ENCODE results near the gene NRDC. TPM values are rescaled to one million over a fixed set of nuclear protein-coding genes. Genes with fewer than 3 reads are reported as not detected.

Gene NRDC
- polyA plus RNA-seq, 3 donors: 51.4 to 82.0 (median 70.0) TPM

DNA sequence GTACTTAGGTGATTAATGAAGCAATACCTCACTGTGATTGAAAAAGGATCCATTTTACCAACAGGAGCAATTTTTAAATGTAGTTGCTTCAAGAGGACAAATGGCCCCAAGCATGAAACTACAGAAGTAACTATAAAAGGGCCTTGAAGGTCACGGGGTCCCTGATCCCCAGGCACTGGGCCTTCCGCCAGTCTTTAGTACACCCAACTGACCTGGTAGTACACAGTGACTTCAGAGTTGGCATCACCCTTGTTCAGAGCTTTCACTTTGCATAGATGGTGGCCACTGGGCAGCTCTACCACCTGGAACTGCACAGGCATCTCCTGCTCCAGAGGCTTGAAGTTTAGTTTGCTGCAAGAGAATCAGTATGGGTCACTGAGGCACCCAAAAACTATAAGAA, 84.3 kb downstream of the NRDC start:
- no peak overlapping the region for H3K27ac ChIP-seq (ENCODE audit: low read depth, low read length)
- 96% methylated on average over 2 of the region's 2 CpGs for WGBS, 3 donors

DNA sequence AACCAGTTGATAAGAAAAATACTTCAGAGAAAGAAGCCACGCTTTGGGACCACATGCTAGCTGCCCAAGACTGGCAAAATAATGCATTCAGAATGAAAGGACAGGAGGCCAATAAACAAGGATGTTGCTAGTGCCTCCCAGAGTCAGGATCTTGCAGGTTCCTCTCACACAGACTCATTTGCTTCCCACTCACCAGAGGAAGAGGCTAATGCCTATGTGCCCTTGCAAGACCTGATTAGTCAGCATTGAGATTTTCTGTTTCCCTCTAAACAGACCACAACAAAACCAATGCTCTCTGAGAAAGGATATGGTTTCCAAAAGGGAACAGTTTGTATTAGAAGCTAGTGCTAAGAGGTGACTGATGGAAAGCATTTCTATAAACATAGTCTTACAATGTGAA, 85.7 kb downstream of the NRDC start:
- 79 to 90% (median 84%) methylated on average over 1 of the region's 1 CpG for WGBS, 3 donors
- no peak overlapping the region for H3K27ac ChIP-seq (ENCODE audit: low read depth, low read length)

DNA sequence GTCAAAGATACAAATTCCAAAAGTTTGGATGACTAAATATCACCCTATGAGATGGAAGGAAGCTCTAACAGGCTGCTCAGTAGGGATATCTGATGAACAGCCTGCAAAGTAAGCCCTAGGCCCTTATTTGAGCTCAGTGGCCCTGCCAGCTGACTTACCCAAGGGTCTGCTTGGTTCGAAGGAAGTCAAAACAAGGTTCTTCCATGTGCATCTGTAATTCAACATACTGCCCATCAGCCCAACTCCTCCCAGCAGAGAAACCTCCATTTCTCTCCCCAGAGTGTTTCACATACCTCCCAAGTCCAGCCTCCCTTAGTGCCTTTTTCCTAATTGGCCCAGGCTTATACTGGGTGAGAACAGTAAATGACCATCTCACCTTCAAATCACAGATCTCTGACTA, 86.6 kb downstream of the NRDC start:
- H3K27ac ChIP-seq (ENCODE audit: low read depth, low read length): no peak overlapping the region
- 90 to 100% (median 95%) methylated on average over 1 of the region's 1 CpG for WGBS, 3 donors

DNA sequence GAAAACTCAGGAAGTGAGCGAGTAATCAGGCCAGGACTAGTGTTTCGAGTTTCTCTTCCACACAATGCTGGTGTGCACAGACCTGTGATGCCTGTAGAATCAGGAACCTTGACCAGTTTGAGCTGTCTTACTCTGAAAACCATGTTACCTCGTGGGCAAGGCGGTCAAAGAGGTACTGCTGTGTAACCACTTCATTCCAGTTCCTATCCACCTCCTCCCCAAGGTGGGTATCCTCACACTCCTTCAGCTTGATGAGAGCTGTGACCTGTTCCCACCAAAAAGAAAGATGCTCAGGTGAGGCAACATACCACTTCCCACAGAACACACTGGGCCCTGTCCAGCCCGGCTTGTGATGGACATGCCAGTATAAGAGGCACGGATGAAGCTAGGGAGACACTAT, 88.1 kb downstream of the NRDC start:
- 91 to 93% (median 93%) methylated on average over 6 of the region's 6 CpGs for WGBS, 3 donors
- H3K27ac ChIP-seq (ENCODE audit: low read depth, low read length): no peak overlapping the region

DNA sequence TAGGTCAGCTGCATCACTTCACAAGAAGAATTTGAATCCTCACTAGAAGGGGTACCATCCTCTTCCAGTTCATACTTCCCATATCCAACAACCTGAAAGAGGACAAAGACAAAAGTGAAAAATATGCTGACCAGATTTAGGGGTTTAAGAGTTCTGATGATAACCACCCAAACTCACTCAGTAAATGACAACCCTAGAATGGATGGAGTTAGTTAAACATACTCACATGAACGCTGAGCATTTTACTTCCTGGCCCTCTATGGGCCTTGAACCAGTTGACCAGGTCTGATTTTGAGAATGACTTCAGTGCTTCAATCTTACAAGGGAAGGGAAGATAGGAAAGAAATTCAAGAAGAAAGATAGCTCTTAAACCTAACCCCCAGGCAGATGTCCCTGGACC, 89.2 kb downstream of the NRDC start:
- 79 to 98% (median 86%) methylated on average over 1 of the region's 1 CpG for WGBS, 3 donors
- H3K27ac ChIP-seq (ENCODE audit: low read depth, low read length): no peak overlapping the region

DNA sequence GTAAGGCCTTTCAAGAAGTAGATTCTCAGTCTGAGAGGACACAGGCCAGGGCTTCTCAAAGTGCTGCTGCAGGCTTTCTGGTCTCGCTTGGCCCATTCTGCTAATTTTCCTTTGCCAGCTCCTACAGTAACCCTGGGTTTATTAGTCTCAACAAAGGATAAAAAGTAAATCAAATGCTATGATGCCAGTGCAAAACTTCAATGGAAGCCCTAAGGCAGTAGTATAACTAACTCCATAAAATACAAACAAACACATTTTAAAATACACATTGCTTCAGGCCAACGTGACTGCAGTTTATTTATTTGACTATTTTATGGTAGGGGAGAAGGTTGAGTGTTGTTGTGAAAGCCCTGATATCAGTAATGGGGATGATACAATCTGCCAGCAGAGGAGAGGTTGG, 89.6 kb downstream of the NRDC start:
- no peak overlapping the region for H3K27ac ChIP-seq (ENCODE audit: low read depth, low read length)
- WGBS, 3 donors: 68 to 81% (median 73%) methylated on average over 2 of the region's 2 CpGs

DNA sequence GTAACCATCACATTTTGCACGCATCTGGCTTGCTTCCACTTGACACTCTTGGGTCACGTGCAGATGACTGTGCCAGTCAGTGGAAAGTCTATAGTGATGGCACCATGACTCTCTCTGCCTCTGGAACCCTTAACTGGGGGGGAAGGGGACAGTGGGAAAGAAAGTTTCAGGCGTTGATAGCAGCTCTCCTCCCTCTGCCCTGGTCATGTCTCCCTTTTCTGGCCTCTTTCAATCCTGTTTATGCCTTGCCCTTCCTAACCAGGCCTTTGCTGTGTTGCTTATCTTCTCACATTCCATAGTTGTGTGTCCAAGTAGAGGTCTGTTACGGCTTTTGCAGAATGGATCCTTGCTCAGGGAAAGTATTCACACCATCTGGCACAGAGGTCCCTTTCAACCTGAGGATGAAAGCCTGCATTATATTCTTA, 93.5 kb downstream of the NRDC start:
- 82 to 87% (median 85%) methylated on average over 4 of the region's 4 CpGs for WGBS, 3 donors
- no peak overlapping the region for H3K27ac ChIP-seq (ENCODE audit: low read depth, low read length)

DNA sequence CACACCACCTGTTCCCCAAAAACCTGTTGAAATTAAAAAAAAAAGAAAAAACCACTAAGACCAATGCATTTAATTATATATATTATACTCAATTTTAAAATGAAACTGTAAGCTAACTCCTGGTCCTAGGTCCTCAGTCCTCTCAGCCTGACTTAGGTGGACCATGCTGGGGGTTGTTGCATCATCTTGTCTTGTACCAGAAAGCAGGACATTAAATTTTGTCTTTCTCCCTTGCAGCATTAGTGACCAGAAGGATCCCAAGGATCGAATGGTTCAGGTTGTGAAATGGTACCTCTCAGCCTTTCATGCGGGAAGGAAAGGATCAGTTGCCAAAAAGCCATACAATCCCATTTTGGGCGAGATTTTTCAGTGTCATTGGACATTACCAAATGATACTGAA, 97.6 kb downstream of the NRDC start:
- H3K27ac ChIP-seq (ENCODE audit: low read depth, low read length): no peak overlapping the region
- WGBS, 3 donors: 95 to 97% (median 95%) methylated on average over 3 of the region's 3 CpGs

DNA sequence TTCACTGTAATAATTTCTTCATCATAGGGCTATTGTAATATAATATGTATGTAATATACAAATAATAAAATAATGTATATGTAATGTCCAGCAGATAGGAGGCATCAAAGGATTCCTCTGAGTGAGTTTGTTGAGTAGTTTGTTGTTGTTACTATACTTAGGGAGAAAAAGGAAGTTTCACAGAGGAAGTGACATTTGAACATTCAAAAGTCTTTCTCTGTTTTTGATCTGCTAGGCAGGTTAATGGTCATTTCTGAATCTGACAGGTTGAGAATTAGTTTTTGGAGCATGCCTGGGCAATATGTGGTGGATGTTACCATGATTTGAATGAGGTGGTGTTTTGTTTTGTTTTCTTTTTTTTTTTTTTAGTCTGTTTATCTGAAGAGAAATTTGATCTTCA, 102.1 kb downstream of the NRDC start:
- no peak overlapping the region for H3K27ac ChIP-seq (ENCODE audit: low read depth, low read length)

DNA sequence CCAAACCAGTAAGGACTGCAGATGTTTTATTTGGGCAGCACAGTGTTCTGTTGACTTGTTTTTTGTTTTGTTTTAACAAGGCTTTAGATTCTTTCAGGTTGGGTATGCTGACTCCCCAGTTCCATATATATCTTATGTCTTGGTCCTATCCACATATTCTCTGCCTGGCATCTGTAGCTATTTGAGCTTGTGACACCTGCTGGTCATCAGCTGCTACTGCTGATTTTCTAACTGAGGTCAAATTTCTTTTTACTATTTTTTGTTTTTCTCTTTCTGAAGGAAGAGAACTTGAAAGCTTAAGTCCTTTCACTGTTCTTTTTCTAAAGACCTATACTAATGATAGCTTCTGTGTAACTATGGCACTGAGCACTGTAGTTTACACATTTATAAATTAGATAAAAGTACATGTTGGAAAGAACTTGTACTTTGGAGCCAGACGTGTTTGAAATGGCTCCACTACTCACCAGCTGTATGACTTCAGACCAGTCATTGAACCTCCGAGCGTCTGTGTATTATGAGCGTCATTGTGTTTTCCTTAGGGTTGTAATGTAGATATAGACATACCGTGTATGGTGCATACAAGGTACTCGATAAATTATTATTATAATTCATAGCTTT, 109.4 kb downstream of the NRDC start:
- 61 to 82% (median 74%) methylated on average over 6 of the region's 6 CpGs for WGBS, 3 donors
- no peak overlapping the region for H3K27ac ChIP-seq (ENCODE audit: low read depth, low read length)

DNA sequence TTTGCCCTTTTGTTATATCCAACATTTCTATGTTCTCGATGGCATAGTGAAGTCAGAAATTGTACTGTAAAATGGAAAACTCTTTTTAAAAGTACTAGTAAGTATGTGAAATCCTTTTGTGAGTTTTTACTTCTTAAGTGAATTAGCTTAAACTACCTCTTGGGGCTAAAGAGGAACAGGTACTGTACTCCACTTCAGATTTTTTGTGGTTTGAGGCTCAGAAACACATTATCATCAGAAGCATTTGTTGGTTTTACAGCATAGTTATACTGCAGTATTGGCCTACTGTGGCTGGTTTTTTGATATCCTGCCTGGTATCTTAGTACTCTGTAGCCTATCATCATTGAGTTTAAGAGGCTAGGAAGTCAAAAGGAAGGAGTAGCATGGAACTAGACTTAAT, 117.2 kb downstream of the NRDC start:
- H3K27ac ChIP-seq (ENCODE audit: low read depth, low read length): no peak overlapping the region
- 92 to 95% (median 94%) methylated on average over 1 of the region's 1 CpG for WGBS, 3 donors

DNA sequence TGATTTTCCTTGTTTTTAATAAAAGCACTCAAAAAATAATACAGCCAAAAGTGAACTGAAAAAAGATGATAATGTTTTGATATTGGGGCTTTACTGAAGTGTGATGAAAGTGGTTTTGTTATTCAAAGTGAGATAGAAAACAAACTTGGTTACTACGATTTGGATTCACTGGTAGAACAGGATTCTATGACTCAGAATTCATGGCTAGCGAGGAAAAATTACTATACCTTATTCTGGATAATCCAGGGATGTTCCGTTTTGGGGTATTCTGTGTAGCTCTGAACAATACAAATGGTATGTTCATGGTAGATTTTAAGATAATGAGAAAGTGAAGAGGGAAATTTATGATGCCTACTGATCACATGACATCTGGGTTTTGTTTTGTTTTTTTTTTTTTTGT, 117.7 kb downstream of the NRDC start:
- 90 to 95% (median 92%) methylated on average over 3 of the region's 3 CpGs for WGBS, 3 donors
- no peak overlapping the region for H3K27ac ChIP-seq (ENCODE audit: low read depth, low read length)

DNA sequence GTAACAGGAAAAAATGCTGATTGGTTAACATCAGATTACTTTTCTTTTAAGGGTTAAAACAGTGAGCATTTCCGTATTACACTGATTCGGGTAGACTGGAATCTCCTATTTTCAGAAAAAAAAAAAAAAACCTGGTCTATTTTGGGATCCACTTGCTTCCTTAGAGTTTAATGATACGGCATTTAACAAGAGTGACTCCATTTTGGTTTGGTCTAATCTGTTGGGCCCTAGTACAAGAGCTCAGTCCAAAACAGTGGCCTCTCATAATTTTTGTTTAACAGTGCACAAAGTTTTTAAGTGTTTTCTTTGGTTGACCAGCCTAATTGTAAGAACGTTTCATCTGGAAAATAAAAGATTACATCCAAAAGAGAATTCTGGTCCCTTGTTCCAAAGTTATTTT, 120.2 kb downstream of the NRDC start:
- H3K27ac ChIP-seq (ENCODE audit: low read depth, low read length): no peak overlapping the region

DNA sequence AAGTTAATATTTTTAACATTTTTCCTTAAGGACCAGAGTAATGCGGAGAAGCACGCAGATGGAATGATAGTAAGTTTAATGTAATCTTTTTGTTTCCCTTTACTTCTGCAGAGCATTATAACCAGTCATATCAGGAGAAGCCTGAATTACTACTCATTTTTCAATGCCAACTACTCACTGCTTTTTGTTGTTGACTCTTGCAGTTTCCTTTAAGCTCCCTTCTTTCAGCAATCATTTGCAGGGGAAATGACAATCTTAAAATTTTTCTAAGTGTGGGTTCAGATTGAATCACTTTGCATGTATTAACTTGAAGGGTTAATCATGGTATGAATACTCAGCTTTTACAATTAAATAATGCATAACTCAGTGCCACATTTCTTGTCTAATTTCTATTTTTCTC, 122.2 kb downstream of the NRDC start:
- no peak overlapping the region for H3K27ac ChIP-seq (ENCODE audit: low read depth, low read length)
- WGBS, 3 donors: 64 to 98% (median 98%) methylated on average over 2 of the region's 2 CpGs

More for the DNA sequence above, 120.2 kb downstream of the NRDC start:
- WGBS, 3 donors: 85 to 88% (median 85%) methylated on average over 4 of the region's 4 CpGs

DNA sequence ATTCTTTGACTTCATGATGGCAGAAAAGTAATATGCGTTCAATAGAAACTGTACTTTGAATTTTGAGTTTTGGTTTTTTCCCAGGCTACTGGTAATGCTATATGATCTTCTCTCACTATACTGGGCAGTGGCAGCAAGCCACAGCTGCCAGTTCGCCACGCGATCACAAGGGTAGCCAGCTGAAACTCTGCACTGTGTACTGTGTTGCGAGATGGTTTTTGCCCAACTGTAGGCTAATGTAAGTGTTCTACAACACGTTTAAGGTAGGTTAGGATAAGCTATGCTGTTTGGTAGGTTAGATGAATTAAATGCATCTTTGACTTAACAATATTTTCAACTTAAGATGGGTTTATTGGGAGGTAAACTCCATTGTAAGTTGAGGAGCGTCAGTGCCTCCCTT, 123.1 kb downstream of the NRDC start:
- H3K27ac ChIP-seq (ENCODE audit: low read depth, low read length): no peak overlapping the region
- 97 to 98% (median 97%) methylated on average over 7 of the region's 7 CpGs for WGBS, 3 donors

DNA sequence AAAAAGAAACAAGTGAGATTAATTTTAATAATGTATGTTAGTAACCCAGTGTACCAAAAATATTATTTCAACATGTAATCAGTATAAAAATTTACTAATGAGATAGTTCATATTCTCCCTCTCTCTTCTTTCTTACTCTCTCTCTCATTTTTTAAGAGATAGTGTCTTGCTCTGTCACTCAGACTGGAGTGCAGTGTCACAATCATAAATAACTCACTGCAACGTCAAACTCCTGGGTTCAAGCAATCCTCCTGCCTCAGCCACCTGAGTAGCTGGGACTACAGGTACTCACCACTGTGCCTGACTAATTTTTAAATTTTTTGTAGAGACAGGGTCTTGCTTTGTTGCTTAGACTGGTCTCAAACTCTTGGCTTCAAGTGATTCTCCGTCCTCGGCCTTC, 123.9 kb downstream of the NRDC start:
- 95 to 100% (median 98%) methylated on average over 3 of the region's 3 CpGs for WGBS, 3 donors

DNA sequence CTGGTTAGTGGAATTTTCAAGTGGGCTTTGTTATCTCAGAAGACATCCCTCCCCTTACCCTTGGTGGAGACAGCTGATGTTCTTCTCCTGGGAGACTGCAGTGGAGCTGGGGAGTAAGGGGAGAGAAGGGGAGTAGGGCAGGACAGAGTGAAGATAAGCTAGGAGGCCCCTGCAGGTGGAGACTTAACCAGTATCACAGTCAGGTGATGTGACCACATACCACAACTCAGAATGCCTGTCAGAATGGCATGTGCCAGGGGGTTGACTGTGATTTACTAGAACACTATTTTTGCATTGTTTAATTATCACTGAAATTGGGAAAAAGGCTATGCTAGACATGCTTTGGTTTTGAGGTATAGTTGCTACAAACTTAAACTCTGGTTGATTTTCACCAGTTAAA, 124.6 kb downstream of the NRDC start:
- H3K27ac ChIP-seq (ENCODE audit: low read depth, low read length): no peak overlapping the region

More for the DNA sequence above, 123.9 kb downstream of the NRDC start:
- H3K27ac ChIP-seq (ENCODE audit: low read depth, low read length): no peak overlapping the region

DNA sequence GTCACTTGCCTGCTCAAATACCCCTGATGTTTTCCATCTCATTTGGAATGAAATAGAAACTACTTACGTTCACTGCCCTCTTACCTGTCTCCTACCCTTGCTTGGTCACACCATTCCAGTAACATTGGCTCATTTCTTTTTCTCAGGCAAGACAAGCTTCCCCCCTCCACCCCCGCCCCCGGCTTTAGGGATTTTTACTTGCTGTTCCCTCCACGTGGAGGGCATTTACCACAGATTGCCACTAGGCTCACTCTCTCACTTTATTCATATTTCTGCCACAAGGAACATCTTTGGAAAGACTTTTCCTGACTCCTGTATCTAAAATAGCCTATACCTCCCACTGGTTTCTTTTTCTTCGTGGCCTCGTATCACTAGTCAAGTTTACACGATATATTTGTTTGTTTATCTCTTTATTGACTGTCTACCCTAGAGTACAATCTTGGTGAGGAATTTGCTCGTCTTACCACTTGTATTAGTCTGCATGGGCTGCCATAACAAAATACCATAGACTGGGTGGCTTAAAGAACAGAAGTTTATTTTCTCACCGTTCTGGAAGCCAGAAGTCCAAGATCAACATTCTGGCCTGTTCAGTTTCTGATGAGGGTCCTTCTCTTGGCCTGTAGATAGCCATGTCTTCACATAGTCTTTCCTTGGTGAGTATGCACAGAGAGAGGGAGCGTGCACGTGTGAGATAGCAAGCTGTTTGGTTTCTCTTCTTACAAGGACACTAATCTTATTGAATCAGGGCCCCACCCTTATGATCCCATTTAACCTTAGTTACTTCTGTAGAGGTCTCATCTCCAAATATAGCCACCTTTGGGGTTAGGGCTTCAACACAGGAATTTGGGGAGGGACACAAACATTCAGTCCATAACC, 126.2 kb downstream of the NRDC start:
- WGBS, 3 donors: 87 to 97% (median 97%) methylated on average over 11 of the region's 11 CpGs
- no peak overlapping the region for H3K27ac ChIP-seq (ENCODE audit: low read depth, low read length)

DNA sequence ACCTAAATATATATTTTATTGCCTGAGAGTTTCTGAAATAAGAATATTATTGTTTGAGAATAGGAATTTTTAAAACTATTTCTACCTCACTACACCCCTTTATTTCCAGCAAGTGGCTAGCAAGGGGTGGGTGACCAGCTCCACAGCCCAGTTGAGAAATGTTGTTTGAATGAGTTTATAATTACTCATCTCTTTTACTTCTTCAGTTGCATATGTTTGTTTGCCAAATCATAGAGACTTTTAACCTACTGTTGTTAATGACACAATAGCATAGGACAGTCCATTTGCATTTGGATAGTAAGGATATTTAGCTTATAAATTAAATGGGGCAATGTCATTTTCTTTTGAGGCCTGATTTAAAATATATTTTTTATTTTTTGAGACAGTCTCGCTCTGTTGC, 127.8 kb downstream of the NRDC start:
- no peak overlapping the region for H3K27ac ChIP-seq (ENCODE audit: low read depth, low read length)
- 95 to 100% (median 100%) methylated on average over 1 of the region's 1 CpG for WGBS, 3 donors

DNA sequence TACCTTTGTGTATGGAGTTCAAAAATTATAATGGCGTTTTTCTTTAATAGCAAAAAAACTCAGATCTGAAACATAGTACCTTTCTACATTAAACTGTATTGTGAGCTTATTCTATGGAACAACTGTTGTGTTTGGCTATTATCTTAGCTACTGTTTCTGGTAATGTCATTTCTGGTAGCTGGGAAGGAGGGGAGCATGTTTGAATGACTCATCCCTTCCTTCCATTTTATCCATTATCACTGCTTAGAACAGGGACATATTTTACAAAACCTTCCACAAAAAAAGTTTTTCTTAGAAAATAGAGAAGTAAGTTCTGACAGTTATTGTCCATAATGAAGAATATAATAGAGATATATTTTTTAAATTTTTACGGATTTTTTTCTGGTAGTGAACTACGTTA, 128.3 kb downstream of the NRDC start:
- WGBS, 3 donors: 92 to 96% (median 95%) methylated on average over 3 of the region's 3 CpGs
- H3K27ac ChIP-seq (ENCODE audit: low read depth, low read length): no peak overlapping the region
